GM08714 (cell line): ENCODE results near the gene FRAS1.

Source experiments
- H3K4me3 ChIP-seq: fragments of 200-500 bp; sonication (Bioruptor generic); 2 replicates; pipeline ENCODE4 v1.5.1; 2014; ENCODE audit warnings: mild to moderate bottlenecking, low read length, inconsistent platforms
- ZNF274 ChIP-seq: IDR thresholded peaks from 2 replicates; pipeline ENCODE4 v1.6.1; 2012; ENCODE audit warnings: mild to moderate bottlenecking, low read depth, low read length

Gene FRAS1

DNA sequence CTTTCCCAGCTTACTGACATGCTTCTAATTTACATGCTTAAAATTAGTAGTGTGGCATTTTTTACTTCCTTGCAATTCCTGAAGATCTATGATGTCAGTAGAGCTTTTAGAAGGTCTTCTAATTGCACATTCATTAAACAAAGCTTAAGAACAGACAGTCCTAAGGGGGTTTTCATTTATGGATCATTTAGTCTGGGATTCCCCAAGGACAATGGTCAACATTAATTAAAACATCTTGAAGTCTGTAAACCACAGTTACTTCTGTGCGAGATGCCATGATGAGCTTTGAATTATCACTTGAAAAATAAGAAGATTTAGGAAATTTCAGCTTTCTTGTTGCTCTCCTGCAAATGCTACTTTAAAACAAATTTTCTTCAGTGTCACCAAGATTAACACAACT is 514.7 kb downstream of the FRAS1 start:
- no peak overlapping the region for H3K4me3 ChIP-seq
- TF ChIP-seq ZNF274: no peak

DNA sequence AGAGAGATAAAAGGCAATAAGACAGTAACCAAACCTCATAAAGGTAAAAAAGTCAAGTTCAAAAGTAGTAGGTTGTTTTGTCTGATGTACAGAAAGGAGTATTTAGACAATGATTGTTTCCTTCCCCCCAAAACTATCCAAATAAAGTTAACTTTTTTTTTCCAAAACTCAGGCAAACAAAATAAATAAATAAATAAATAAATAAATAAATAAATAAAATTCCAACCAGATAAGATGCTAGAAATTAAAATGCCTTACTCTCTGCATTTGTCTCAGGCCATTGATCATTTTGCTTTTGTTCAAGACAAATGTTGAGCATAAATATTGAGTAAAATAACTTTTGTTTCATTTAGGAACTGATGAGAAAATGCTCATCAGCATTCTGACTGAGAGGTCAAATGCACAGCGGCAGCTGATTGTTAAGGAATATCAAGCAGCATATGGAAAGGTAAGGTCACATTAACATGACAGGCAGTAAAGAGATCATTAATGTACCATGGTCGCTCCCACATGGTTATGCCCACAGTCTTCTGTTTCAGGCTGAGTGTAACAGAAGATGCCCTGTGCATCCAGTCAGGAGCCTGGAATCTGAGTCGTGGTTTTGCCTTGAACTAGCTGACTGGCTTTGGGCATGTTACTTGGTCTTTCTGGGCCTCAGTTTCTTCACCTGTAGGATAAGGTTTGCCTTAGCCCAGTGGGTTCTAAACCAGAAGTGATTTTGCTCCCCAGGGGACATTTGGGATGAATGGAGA is 521.7 kb downstream of the FRAS1 start:
- TF ChIP-seq ZNF274: no peak

DNA sequence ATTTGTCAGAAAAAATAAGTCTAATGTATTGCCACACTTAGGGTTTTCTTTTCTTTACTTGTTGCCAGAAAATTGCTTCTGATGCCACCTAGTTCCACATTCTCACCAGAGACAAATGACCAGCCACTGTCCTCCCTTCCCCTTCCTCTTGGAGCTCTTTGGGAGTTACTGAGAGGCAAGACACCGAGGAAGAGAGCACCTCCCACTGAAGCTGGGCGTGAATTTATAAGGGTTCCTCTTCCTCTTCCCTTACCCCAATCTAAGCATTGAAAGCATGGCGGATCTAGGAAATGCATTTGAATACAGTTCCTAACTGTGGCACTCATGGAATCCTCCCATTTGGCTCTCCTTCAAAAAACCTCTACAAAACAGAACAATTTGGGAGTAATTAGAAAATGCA is 524.5 kb downstream of the FRAS1 start:
- TF ChIP-seq ZNF274: no peak
- H3K4me3 ChIP-seq: no peak overlapping the region

More for the DNA sequence above, 521.7 kb downstream of the FRAS1 start:
- no peak overlapping the region for H3K4me3 ChIP-seq

DNA sequence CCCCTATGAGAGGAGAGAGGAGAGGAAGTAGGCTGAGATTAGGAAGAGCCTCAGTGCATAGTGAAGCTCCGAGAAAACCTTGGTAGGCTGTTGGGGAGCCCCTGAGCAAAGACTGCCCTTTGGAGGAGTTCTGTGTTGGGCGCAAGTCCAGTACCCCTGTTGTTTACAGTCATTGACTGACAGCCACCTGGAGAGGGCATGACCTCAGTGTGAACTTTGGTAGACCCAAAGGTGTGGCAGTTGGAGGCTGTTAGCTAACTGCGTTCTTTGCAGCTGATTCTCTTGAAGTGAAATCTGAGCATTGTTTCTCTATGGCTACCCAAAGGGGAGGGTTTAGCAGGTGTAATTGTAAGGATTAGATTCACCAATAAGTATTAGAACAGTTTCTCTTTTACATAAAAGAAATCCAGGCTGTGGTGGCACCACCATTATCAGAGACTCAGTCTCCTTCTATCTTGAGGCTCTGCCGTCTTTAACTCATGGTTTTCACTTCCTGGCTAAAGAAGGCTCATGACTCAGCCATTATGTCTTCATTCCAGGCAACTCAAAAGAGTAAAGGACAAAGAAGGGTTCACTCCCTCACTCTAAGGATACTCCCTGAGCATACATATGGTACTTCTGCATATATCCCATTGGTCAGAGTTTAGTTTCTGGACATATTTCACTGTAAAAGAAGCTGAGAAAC is 527.9 kb downstream of the FRAS1 start:
- TF ChIP-seq ZNF274: no peak

DNA sequence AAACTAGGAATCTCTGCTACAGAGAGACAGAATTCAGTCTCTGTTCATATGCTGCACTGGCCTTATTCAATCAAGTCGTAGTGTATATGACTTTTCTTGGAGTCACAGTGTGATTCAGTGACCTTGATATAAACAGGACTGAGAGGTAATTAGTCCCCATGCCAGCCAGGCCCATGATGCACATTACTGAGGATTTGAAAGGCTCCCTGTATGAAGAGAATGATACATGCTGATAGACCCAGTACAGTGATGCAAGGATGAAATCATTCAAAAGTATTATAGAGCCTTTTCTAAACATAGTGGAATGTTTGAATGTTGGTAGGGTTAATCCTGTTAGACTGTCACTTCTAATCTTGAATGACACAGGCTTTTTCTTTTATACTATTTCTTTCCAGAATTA is 528.5 kb downstream of the FRAS1 start:
- no peak overlapping the region for H3K4me3 ChIP-seq
- TF ChIP-seq ZNF274: no peak

More for the DNA sequence above, 527.9 kb downstream of the FRAS1 start:
- no peak overlapping the region for H3K4me3 ChIP-seq

DNA sequence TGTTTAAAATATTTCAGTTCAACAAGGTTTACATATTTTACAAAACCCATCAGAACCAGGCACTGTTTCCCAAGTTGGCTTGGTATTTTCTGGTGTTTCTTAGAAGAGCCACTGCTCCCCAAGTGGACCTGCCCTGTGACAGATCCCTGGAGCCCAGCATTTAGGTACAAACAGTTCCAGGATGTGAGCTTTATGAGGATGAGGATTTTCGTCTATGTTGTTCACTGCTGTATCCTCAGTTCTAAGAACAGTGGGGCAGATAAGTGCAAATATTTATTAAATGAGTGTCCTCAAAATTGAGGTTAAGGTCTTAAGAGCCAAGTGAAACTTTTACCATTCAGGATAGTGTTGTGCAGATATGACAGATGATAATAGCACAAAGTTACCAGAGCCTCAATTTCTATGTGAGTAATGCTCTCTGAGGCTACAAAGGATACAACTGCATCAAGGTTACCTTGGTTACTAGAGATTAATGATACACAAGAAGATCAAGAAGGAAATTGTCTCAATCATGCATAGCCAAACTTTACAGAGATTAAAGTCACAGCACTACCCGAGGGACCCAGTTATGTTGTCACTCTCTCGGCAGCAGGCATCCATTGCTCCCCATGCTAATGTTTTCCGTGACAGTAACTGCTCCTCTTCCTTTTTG is 531.9 kb downstream of the FRAS1 start:
- H3K4me3 ChIP-seq: no peak overlapping the region
- no peak for TF ChIP-seq ZNF274

DNA sequence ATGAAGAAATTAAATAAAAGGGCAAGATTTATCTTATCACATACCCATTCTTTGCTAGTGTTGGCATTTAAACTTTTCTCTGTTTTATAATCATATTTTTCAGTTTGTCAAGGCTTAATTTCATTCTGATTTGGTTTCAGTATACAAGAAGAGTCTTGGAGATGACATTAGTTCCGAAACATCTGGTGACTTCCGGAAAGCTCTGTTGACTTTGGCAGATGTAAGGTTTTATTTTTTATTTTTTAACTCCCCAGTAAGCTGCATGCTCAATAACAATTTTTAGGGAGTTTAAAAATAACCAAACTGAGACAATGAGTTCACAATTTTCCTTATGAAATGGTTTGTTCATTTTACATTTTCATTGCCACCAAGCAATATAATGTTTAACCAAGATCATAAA is 534.3 kb downstream of the FRAS1 start:
- no peak for TF ChIP-seq ZNF274
- H3K4me3 ChIP-seq: no peak overlapping the region

DNA sequence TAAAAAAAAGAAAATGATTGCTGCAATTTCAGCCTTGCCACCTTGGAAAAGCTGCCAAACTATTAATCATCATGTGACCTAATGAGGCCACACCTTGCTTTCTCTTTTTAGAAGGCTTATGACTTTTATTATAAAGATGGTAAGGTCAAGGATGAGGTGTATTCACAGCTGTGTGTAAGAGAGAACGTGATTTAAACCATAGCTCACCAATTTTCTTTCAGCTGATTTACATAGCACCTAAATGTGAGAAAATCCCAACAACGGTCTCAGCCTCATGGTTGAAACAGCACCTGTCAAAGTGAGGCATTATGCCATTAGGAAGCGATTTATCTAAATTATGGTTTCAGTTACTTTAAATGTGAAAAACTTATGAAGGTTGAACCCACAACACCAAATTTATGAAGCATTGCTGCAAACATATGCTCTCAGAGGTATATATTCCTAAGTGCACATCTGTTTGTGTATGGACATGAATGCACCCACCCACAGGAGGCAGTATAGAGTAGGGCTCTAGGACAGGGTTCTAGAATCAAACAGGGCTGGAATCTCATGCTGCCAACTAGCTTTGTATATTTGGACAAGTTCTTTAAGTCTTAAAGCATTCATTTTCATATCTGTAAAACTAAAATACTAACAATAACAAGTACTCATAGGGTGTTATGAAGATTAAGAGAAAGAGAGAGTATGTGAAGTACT is 535.1 kb downstream of the FRAS1 start:
- H3K4me3 ChIP-seq: no peak overlapping the region
- no peak for TF ChIP-seq ZNF274
